ENCODE results near the gene KSR2.

The KSR2 gene

GRCh38 chr12:117457189-117457588 lies 511.6 kb downstream of the KSR2 start:
- no peak for DNase-seq (ENCODE audit: low read depth)

GRCh38 chr12:117456076-117456475 lies 512.7 kb downstream of the KSR2 start:
- no peak for DNase-seq (ENCODE audit: low read depth)

GRCh38 chr12:117453961-117454360 lies 514.8 kb downstream of the KSR2 start:
- DNase-seq (ENCODE audit: low read depth): no peak

- DNase-seq (ENCODE audit: low read depth): no peak
Observed at GRCh38 chr12:117452112-117452511, 516.7 kb downstream of the KSR2 start.

- no peak for DNase-seq (ENCODE audit: low read depth)
Observed at GRCh38 chr12:117450209-117450608, 518.6 kb downstream of the KSR2 start.

GRCh38 chr12:117447665-117448366 lies 521.0 kb downstream of the KSR2 start:
- no peak for DNase-seq (ENCODE audit: low read depth)

GRCh38 chr12:117444781-117445180 lies 524.0 kb downstream of the KSR2 start:
- DNase-seq (ENCODE audit: low read depth): no peak

- peak; percentile 7 for DNase-seq (ENCODE audit: low read depth)
Observed at GRCh38 chr12:117441751-117442150, 527.0 kb downstream of the KSR2 start.

- DNase-seq (ENCODE audit: low read depth): no peak
Observed at GRCh38 chr12:117440384-117440783, 528.4 kb downstream of the KSR2 start.

GRCh38 chr12:117439531-117440001 lies 529.2 kb downstream of the KSR2 start:
- no peak for DNase-seq (ENCODE audit: low read depth)

- DNase-seq (ENCODE audit: low read depth): no peak
Observed at GRCh38 chr12:117438809-117439208, 530.0 kb downstream of the KSR2 start.

- DNase-seq (ENCODE audit: low read depth): no peak
Observed at GRCh38 chr12:117437516-117438255, 531.1 kb downstream of the KSR2 start.

- no peak for DNase-seq (ENCODE audit: low read depth)
Observed at GRCh38 chr12:117433878-117434277, 534.9 kb downstream of the KSR2 start.

- no peak for DNase-seq (ENCODE audit: low read depth)
Observed at GRCh38 chr12:117430246-117430645, 538.5 kb downstream of the KSR2 start.

- no peak for DNase-seq (ENCODE audit: low read depth)
Observed at GRCh38 chr12:117427211-117427610, 541.6 kb downstream of the KSR2 start.

- no peak for DNase-seq (ENCODE audit: low read depth)
Observed at GRCh38 chr12:117421987-117422386, 546.8 kb downstream of the KSR2 start.

GRCh38 chr12:117421068-117421752 lies 547.6 kb downstream of the KSR2 start:
- DNase-seq (ENCODE audit: low read depth): no peak

- no peak for DNase-seq (ENCODE audit: low read depth)
Observed at GRCh38 chr12:117417004-117417403, 551.8 kb downstream of the KSR2 start.

- DNase-seq (ENCODE audit: low read depth): no peak
Observed at GRCh38 chr12:117412465-117413188, 556.2 kb downstream of the KSR2 start.

GRCh38 chr12:117409286-117409685 lies 559.5 kb downstream of the KSR2 start:
- DNase-seq (ENCODE audit: low read depth): no peak

- DNase-seq (ENCODE audit: low read depth): peak; percentile 21
Observed at GRCh38 chr12:117408161-117408791, 560.5 kb downstream of the KSR2 start.

- no peak for DNase-seq (ENCODE audit: low read depth)
Observed at GRCh38 chr12:117404940-117405339, 563.9 kb downstream of the KSR2 start.

All from GM04503 (cell line).